ENCODE data around the gene ZBTB7B.
A peak's percentile ranks its signal among the peaks of the same experiment; 100 is the strongest.
"Not testable (repeated sequence)": the region's sequence is repeated elsewhere in the genome, so short reads cannot be mapped to it uniquely, and the experiment has no call there.

ZBTB7B gene

GRCh38 chr1:154989195-154989860 lies 13.3 kb upstream of the ZBTB7B start:
- no peak overlapping the region for H3K27ac ChIP-seq (ENCODE audit: low read depth, low read length, severe bottlenecking)
- no CpG with 5 or more reads among the region's 3 CpGs for WGBS, 2 experiments (ENCODE audit: insufficient coverage in 2 of 2)
- H3K4me1 ChIP-seq (ENCODE audit: control insufficient read depth, insufficient read depth, low read length, poor library complexity, severe bottlenecking): peaks cover 10% of the 10 kb centered on the region
- no peaks in the 10 kb centered on the region for H3K9me3 ChIP-seq (ENCODE audit: control insufficient read depth, low read length)
- no peak overlapping the region for H3K4me3 ChIP-seq (ENCODE audit: extremely low read depth, insufficient read depth, low read length, poor library complexity, severe bottlenecking)
- H3K36me3 ChIP-seq (ENCODE audit: control insufficient read depth, insufficient read depth, low read length): peaks cover 62% of the 10 kb centered on the region

- Histone ChIP-seq H3K4me1 (ENCODE audit: control insufficient read depth, insufficient read depth, low read length, poor library complexity, severe bottlenecking) (peaks cover 7% of the 10 kb centered on the region), H3K36me3 (ENCODE audit: control insufficient read depth, insufficient read depth, low read length) (peaks cover 55% of the 10 kb centered on the region)
- WGBS, 2 experiments (ENCODE audit: insufficient coverage in 2 of 2): 100% methylated on average over 3 of the region's 8 CpGs
Observed at GRCh38 chr1:154990276-154990675, 12.3 kb upstream of the ZBTB7B start.

GRCh38 chr1:154992721-154993571 lies 9.7 kb upstream of the ZBTB7B start:
- WGBS, 2 experiments (ENCODE audit: insufficient coverage in 2 of 2): 80 to 92% methylated on average over 2 to 12 of the region's 14 CpGs
- Histone ChIP-seq H3K36me3 (ENCODE audit: control insufficient read depth, insufficient read depth, low read length) (peaks cover 35% of the 10 kb centered on the region), H3K27ac (ENCODE audit: low read depth, low read length, severe bottlenecking) (peak overlapping the region; percentile 59)

More at GRCh38 chr1:154990276-154990675, 12.3 kb upstream of the ZBTB7B start:
- Histone ChIP-seq H3K9me3 (ENCODE audit: control insufficient read depth, low read length) (no peaks in the 10 kb centered on the region), H3K27ac (ENCODE audit: low read depth, low read length, severe bottlenecking) (no peak overlapping the region), H3K4me3 (ENCODE audit: extremely low read depth, insufficient read depth, low read length, poor library complexity, severe bottlenecking) (no peak overlapping the region)

GRCh38 chr1:154993572-154994268 lies 8.9 kb upstream of the ZBTB7B start, which contains the start of gene LENEP:
Gene LENEP (plus strand): TSS chr1:154993586. CDS start chr1:154993608, 22 bp downstream.
- WGBS, 2 experiments (ENCODE audit: insufficient coverage in 2 of 2): 100% methylated on average over 1 of the region's 8 CpGs
- Histone ChIP-seq H3K27ac (ENCODE audit: low read depth, low read length, severe bottlenecking) (peak within 1 kb of the TSS; percentile 59), H3K4me1 (ENCODE audit: control insufficient read depth, insufficient read depth, low read length, poor library complexity, severe bottlenecking) (peaks cover 7% of the 10 kb centered on the region), H3K9me3 (ENCODE audit: control insufficient read depth, low read length) (no peaks in the 10 kb centered on the region), H3K4me3 (ENCODE audit: extremely low read depth, insufficient read depth, low read length, poor library complexity, severe bottlenecking) (no peak within 1 kb of the TSS), H3K36me3 (ENCODE audit: control insufficient read depth, insufficient read depth, low read length) (peaks cover 28% of the 10 kb centered on the region)

More at GRCh38 chr1:154992721-154993571, 9.7 kb upstream of the ZBTB7B start:
- Histone ChIP-seq H3K4me3 (ENCODE audit: extremely low read depth, insufficient read depth, low read length, poor library complexity, severe bottlenecking) (no peak overlapping the region), H3K4me1 (ENCODE audit: control insufficient read depth, insufficient read depth, low read length, poor library complexity, severe bottlenecking) (peaks cover 7% of the 10 kb centered on the region), H3K9me3 (ENCODE audit: control insufficient read depth, low read length) (no peaks in the 10 kb centered on the region)

GRCh38 chr1:154994269-154994587 lies 8.4 kb upstream of the ZBTB7B start:
- Histone ChIP-seq H3K36me3 (ENCODE audit: control insufficient read depth, insufficient read depth, low read length) (peaks cover 22% of the 10 kb centered on the region), H3K27ac (ENCODE audit: low read depth, low read length, severe bottlenecking) (no peak overlapping the region), H3K4me1 (ENCODE audit: control insufficient read depth, insufficient read depth, low read length, poor library complexity, severe bottlenecking) (peaks cover 7% of the 10 kb centered on the region), H3K4me3 (ENCODE audit: extremely low read depth, insufficient read depth, low read length, poor library complexity, severe bottlenecking) (no peak overlapping the region), H3K9me3 (ENCODE audit: control insufficient read depth, low read length) (no peaks in the 10 kb centered on the region)
- WGBS, 2 experiments (ENCODE audit: insufficient coverage in 2 of 2): 83 to 100% methylated on average over 1 of the region's 1 CpG

- H3K4me3 ChIP-seq (ENCODE audit: extremely low read depth, insufficient read depth, low read length, poor library complexity, severe bottlenecking): no peak overlapping the region
- H3K36me3 ChIP-seq (ENCODE audit: control insufficient read depth, insufficient read depth, low read length): peaks cover 19% of the 10 kb centered on the region
- no peaks in the 10 kb centered on the region for H3K9me3 ChIP-seq (ENCODE audit: control insufficient read depth, low read length)
- whole genome bisulfite sequencing, 2 experiments (ENCODE audit: insufficient coverage in 2 of 2): 81 to 96% methylated on average over 3 of the region's 3 CpGs
- H3K4me1 ChIP-seq (ENCODE audit: control insufficient read depth, insufficient read depth, low read length, poor library complexity, severe bottlenecking): peaks cover 8% of the 10 kb centered on the region
- H3K27ac ChIP-seq (ENCODE audit: low read depth, low read length, severe bottlenecking): no peak overlapping the region
Observed at GRCh38 chr1:154994591-154994990, 8.0 kb upstream of the ZBTB7B start.

- H3K9me3 ChIP-seq (ENCODE audit: control insufficient read depth, low read length); H3K27ac ChIP-seq (ENCODE audit: low read depth, low read length, severe bottlenecking); H3K4me3 ChIP-seq (ENCODE audit: extremely low read depth, insufficient read depth, low read length, poor library complexity, severe bottlenecking): not testable (repeated sequence)
- H3K4me1 ChIP-seq (ENCODE audit: control insufficient read depth, insufficient read depth, low read length, poor library complexity, severe bottlenecking): peaks cover 13% of the 10 kb centered on the region
- peaks cover 11% of the 10 kb centered on the region for H3K36me3 ChIP-seq (ENCODE audit: control insufficient read depth, insufficient read depth, low read length)
- 79 to 100% methylated on average over 2 of the region's 13 CpGs for WGBS, 2 experiments (ENCODE audit: insufficient coverage in 2 of 2)
Observed at GRCh38 chr1:154995301-154995983, 7.2 kb upstream of the ZBTB7B start.

- 92 to 94% methylated on average over 12 to 14 of the region's 15 CpGs for WGBS, 2 experiments (ENCODE audit: insufficient coverage in 2 of 2)
- Histone ChIP-seq H3K9me3 (ENCODE audit: control insufficient read depth, low read length) (no peaks in the 10 kb centered on the region), H3K27ac (ENCODE audit: low read depth, low read length, severe bottlenecking) (no peak overlapping the region), H3K36me3 (ENCODE audit: control insufficient read depth, insufficient read depth, low read length) (peaks cover 2% of the 10 kb centered on the region), H3K4me1 (ENCODE audit: control insufficient read depth, insufficient read depth, low read length, poor library complexity, severe bottlenecking) (peaks cover 16% of the 10 kb centered on the region), H3K4me3 (ENCODE audit: extremely low read depth, insufficient read depth, low read length, poor library complexity, severe bottlenecking) (no peak overlapping the region)
Observed at GRCh38 chr1:154996966-154997701, 5.5 kb upstream of the ZBTB7B start.

- 92 to 95% methylated on average over 9 to 10 of the region's 16 CpGs for WGBS, 2 experiments (ENCODE audit: insufficient coverage in 2 of 2)
- Histone ChIP-seq H3K4me3 (ENCODE audit: extremely low read depth, insufficient read depth, low read length, poor library complexity, severe bottlenecking) (no peak overlapping the region), H3K36me3 (ENCODE audit: control insufficient read depth, insufficient read depth, low read length) (no peaks in the 10 kb centered on the region), H3K4me1 (ENCODE audit: control insufficient read depth, insufficient read depth, low read length, poor library complexity, severe bottlenecking) (peaks cover 16% of the 10 kb centered on the region), H3K9me3 (ENCODE audit: control insufficient read depth, low read length) (no peaks in the 10 kb centered on the region), H3K27ac (ENCODE audit: low read depth, low read length, severe bottlenecking) (no peak overlapping the region)
Observed at GRCh38 chr1:154998201-154998780, 4.3 kb upstream of the ZBTB7B start.

Measured in mesodermal cell (in vitro differentiated cells).